ENCODE data around the gene HSPA12B. TPM values are rescaled to one million over a fixed set of nuclear protein-coding genes. Genes with fewer than 3 reads are reported as not detected.

The HSPA12B gene, protein sequence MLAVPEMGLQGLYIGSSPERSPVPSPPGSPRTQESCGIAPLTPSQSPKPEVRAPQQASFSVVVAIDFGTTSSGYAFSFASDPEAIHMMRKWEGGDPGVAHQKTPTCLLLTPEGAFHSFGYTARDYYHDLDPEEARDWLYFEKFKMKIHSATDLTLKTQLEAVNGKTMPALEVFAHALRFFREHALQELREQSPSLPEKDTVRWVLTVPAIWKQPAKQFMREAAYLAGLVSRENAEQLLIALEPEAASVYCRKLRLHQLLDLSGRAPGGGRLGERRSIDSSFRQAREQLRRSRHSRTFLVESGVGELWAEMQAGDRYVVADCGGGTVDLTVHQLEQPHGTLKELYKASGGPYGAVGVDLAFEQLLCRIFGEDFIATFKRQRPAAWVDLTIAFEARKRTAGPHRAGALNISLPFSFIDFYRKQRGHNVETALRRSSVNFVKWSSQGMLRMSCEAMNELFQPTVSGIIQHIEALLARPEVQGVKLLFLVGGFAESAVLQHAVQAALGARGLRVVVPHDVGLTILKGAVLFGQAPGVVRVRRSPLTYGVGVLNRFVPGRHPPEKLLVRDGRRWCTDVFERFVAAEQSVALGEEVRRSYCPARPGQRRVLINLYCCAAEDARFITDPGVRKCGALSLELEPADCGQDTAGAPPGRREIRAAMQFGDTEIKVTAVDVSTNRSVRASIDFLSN
- 10 to 100 TPM; 10.7 to 11.1 TPM for total RNA-seq
- polyA plus RNA-seq (ENCODE audit: insufficient read depth, low read depth, low replicate concordance), result 8.0 TPM
- long read RNA-seq, donor 1, partial matches to known transcripts, result 0 of 4 reads
- long read RNA-seq, donor 1, other reads (novel, unspliced or antisense), result 0 of 4 reads
- long read RNA-seq, donor 2, partial matches to known transcripts, result 0 of 2 reads
- long read RNA-seq, donor 2, other reads (novel, unspliced or antisense), result 0 of 2 reads

DNA sequence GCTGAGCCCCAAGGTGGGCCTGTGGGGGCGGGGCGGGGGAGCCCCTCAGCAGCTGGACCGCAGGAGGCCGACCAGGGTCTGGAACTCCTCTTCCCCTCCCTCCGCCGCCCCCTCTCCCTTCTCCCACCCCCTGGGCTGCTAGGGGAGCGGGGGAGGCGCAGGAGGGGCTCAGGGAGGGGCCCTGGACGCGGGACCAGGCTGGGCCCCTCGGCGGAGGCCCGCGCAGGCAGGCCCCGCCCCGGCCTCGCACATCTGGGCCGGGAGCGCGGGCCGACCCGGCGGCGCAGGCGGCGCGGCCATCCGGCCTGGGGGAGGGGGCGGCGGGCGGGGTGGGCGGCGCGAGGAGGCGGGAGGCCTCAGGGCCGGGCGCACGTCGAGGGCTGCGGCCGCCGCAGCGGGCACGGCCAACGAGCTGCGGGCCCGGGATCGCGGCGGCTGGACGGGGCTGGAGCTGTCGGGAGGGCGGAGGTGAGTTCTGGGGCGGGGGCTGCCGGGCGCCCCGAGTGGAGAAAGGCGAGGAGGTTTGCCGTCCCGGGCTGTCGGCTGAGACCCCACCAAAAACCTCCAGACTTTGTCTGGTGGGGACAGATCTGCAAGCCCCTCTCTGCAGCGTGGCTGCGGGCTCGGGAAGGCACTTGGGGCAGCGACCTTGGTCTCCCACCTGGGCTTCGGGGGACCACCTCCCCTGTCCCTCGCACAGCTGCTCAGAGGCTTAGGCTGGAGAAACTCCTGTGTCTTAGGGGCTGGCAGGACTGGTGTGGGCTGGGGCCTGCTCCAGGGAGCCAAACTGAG, at the start of gene HSPA12B:
Gene HSPA12B (plus strand): TSS at position 359 of the 792 bp plus-strand sequence. CDS start 5,990 bp downstream, outside the sequence.
- WGBS, 2 donors, result 5 to 28% methylated on average over 2 to 40 of the region's 67 CpGs
- H3K4me3 ChIP-seq, result peak within 1 kb of the TSS; percentile 45 to 49
- no peaks in the 10 kb centered on the region for H3K9me3 ChIP-seq
- intact Hi-C loops (cut with DNase I; ENCODE audit: low total_unique reads), result no loop called here
- TF ChIP-seq, protein P1, sequence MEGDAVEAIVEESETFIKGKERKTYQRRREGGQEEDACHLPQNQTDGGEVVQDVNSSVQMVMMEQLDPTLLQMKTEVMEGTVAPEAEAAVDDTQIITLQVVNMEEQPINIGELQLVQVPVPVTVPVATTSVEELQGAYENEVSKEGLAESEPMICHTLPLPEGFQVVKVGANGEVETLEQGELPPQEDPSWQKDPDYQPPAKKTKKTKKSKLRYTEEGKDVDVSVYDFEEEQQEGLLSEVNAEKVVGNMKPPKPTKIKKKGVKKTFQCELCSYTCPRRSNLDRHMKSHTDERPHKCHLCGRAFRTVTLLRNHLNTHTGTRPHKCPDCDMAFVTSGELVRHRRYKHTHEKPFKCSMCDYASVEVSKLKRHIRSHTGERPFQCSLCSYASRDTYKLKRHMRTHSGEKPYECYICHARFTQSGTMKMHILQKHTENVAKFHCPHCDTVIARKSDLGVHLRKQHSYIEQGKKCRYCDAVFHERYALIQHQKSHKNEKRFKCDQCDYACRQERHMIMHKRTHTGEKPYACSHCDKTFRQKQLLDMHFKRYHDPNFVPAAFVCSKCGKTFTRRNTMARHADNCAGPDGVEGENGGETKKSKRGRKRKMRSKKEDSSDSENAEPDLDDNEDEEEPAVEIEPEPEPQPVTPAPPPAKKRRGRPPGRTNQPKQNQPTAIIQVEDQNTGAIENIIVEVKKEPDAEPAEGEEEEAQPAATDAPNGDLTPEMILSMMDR (IDR thresholded peaks at IDR 0.05), result no peak
- TF ChIP-seq POLR2A (IDR thresholded peaks at IDR 0.05), result no peak
- H3K36me3 ChIP-seq (ENCODE audit: low read depth, missing control alignments), result no peaks in the 10 kb centered on the region
- peaks cover 4% of the 10 kb centered on the region for H3K4me1 ChIP-seq
- DNase-seq, result no peak
- H3K27me3 ChIP-seq, result no peaks in the 10 kb centered on the region
- H3K27ac ChIP-seq, result peak within 1 kb of the TSS; percentile 32 to 41

DNA sequence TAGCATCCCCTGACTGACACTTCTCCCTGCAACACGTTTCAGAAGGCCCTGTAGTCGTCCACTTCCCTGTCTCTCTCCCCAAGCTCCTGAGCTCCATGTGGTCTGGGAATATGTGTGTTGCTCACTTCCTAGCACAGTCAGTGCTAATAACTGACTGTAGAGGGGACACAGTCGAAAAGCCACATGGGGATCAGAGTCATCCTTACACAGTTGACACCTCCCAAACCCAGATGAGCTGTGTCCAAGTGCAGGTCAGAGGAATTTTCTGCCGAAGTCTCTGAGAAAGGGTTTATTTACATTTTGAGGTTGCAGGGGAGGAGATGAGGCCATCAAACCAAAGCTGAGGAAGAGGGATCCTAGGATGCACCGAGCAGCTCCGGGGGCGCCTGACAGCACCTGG, 47.1 kb upstream of the HSPA12B start:
- intact Hi-C loops (cut with DNase I; ENCODE audit: low total_unique reads), result no loop called here
- Histone ChIP-seq H3K36me3 (ENCODE audit: low read depth, missing control alignments) (no peaks in the 10 kb centered on the region), H3K4me1 (peaks cover 21% of the 10 kb centered on the region), H3K4me3 (no peak overlapping the region), H3K9me3 (no peaks in the 10 kb centered on the region), H3K27ac (no peak overlapping the region), H3K27me3 (no peaks in the 10 kb centered on the region)
- no peak for DNase-seq
- no peak for TF ChIP-seq POLR2A (IDR thresholded peaks at IDR 0.05)
- TF ChIP-seq, protein P1 (IDR thresholded peaks at IDR 0.05), result no peak
- WGBS, 2 donors, result 57 to 82% methylated on average over 7 of the region's 7 CpGs

DNA sequence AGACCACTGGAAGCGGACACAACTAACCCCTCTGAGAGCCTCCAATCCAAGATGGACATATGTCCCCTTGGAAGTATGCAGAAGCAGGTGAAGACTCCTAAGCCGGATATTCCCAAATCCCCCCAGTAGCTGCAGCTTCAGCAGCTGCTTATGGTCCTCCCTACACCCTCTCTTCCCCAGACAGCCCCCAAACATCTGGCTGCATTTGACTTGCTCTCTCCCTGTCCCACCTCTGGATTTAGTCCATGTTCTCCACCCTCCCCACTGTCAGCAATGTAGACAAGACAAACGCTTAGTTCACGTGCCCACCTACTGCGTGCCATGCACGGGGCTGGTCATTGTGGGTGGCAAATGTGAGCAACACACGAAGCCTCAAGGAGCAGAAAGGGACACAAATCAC, 46.1 kb upstream of the HSPA12B start:
- Histone ChIP-seq H3K27me3 (no peaks in the 10 kb centered on the region), H3K27ac (no peak overlapping the region), H3K4me1 (peaks cover 10% of the 10 kb centered on the region), H3K36me3 (ENCODE audit: low read depth, missing control alignments) (no peaks in the 10 kb centered on the region), H3K9me3 (no peaks in the 10 kb centered on the region), H3K4me3 (no peak overlapping the region)
- DNase-seq, result no peak
- WGBS, 2 donors, result 76 to 82% methylated on average over 7 of the region's 7 CpGs
- TF ChIP-seq POLR2A (IDR thresholded peaks at IDR 0.05), result no peak
- TF ChIP-seq, protein P1 (IDR thresholded peaks at IDR 0.05), result no peak
- intact Hi-C loops (cut with DNase I; ENCODE audit: low total_unique reads), result no loop called here

DNA sequence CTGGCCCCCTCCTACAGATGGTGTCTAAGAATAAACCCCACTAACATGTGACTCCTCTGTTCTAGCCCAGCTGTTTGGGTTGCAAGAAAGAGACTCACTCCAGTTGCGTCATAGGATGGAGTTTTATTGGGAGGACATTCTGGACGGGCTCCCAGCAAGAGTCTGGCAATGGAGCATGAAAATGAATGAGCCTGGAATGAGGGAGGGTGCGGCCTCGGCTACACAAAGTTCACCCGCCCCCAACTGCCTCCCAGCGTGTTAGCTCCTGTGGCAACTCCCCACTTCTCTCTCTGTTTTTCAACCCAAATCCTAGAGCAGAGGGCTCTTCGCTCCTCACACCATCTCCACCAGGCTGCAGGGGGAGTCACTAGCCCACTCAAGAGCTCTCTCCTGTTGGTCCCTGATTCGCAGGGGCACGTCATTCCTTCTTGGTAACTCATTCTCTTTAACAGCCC, 45.6 kb upstream of the HSPA12B start:
- no peaks in the 10 kb centered on the region for H3K36me3 ChIP-seq (ENCODE audit: low read depth, missing control alignments)
- H3K4me3 ChIP-seq, result no peak overlapping the region
- no peaks in the 10 kb centered on the region for H3K27me3 ChIP-seq
- no peak for TF ChIP-seq POLR2A (IDR thresholded peaks at IDR 0.05)
- TF ChIP-seq, protein P1 (IDR thresholded peaks at IDR 0.05), result no peak
- DNase-seq, result peak; percentile 86
- intact Hi-C loops (cut with DNase I; ENCODE audit: low total_unique reads), result no loop called here
- 36 to 54% methylated on average over 9 of the region's 9 CpGs for WGBS, 2 donors
- H3K4me1 ChIP-seq, result peaks cover 7% of the 10 kb centered on the region
- H3K9me3 ChIP-seq, result no peaks in the 10 kb centered on the region
- H3K27ac ChIP-seq, result no peak overlapping the region

Data from testis (tissue), 5 donors.